Activated T-cell treated with anti-CD3 and anti-CD28 coated beads for 4 hours (primary cell): Measurements from ENCODE around the gene NACC1.
"Not testable (repeated sequence)": the region's sequence is repeated elsewhere in the genome, so short reads cannot be mapped to it uniquely, and the experiment has no call there.

Experiments
- DNase-seq: peaks from one replicate; pipeline ENCODE4 v3.0.0-alpha.2; 2020

The NACC1 gene

DNA sequence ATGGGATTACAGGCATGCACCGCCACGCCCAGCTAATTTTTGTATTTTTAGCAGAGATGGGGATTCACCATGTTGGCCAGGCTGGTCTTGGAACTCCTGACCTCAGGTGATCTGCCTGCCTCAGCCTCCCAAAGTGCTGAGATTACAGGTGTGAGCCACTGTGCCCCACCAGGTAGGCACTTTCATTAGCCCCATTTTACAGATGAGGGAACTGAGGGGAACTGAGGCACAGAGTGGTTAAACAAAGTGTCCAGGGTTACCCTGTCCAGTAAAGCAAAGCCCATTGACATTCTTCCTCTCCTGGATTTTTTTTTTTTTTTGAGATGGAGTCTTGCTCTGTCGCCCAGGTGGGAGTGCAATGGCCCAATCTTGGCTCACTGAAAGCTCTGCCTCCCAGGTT is 48.1 kb downstream of the NACC1 start:
- DNase-seq = not testable (repeated sequence)

DNA sequence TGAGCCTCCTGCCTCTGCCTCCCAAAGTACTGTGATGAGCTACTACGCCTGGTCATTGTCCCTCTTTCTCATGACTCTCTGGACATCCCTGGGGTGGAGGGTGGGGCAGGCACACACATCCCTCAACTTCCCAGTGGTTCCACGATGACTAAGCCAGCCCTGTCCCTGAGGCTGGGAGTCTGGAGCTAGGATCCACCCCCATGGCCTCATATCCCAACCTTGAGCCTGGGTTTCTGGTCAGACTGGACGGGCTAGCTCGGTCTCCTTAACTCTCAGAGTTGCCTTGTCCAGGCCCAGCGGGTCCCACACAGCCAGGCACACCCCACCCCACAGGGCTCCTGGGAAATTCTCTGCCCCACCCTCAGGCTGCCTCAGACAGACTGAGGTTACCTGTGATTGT is 51.7 kb downstream of the NACC1 start:
- DNase-seq = no peak

DNA sequence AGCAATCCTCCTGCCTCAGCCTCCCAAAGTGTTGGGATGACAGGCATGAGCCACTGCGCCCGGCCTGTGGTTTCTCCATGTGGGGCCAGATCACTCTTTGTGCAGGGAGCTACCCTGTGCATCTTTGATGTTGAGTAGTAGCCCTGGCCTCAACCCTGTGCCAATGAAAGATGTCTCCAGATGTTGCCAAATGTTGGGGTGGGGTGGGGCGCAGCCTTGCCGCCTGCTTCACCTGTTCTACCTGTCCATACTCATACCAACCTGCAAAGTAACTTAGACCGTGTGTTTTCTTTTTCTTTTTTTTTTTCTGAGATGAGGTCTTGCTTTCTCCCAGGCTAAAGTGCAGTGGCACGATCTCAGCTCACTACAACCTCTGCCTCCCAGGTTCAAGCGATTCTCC is 53.1 kb downstream of the NACC1 start:
- DNase-seq = no peak

DNA sequence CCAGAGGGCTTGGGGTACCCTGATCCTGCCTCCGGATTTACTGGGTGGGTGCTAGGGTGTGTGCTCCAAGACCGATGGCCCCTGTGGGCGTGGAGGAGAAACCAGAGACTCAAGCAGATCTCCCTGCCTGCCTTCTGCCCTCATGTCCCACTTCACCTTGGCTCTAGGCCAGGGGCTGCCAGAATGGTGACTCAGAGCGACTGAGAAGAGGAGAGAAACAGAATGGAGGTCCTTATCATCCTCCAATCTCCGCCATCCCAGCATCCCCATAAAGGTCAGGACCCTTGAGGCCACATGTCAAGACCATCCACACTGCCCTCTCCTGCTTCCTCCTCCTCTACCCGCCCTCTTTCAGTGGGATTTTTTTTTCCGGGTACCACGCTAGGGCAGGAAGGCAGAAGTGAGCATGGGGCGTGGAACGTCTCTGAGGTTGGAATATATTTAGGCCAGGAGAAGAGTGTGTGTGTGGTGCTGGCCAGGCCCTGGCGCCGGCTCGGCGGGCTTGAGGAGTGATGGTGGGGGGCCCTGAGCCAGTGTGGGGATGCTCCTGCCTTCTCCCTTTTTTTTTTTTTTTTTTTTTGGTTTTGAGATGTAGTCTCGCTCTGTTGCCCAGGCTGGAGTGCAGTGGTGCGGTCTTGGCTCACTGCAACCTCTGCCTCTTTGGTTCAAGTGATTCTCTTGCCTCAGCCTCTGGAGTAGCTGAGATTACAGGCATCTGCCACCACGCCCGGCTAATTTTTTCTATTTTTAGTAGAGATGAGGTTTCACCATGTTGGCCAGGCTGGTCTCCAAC is 54.5 kb downstream of the NACC1 start:
- DNase-seq = peak; percentile 79

DNA sequence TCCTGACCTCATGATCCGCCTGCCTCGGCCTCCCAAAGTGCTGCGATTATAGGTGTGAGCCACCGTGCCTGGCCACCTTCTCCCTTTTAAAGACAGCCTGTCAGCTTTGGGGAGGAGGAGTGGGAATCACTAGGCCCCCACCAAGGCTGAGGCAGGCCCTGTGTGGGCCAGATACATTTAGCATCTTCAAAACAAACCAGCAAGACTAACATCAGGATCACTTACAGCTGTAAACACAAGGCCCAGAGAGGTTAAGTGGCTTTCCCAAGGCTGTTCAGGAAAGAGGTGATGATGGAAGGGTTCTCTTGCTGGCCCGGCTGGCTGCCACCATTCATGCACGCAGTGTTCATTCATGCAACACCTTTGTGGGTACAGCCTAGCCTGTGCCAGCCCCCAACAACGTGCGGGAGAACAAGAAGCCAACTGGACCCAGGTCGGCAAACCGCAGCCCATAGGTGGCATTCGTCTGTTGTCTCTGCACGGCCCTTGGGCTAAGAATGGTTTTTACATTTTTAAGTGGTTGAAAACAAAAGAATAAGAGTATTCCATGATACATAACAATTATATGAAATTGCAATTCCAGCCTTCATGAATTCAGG is 55.2 kb downstream of the NACC1 start:
- DNase-seq = no peak

DNA sequence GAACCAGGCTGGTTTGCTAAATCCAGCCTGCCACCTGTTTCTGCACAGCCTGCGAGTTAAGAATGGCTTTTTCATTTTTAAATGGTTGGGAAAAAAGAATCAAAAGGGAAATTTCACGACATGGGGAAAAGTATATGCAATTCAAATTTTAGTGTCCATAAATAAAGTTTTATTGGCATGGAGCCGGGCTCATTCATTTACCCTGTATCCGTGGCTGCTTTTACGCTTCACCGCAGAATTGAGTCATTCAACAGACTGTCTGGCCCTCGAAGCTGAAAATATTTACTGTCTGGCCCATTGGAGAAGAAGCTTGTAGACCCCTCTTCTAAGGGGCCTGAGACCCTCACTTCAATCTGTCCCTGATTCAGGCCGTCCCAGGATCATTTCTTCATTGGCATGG is 58.3 kb downstream of the NACC1 start:
- no peak for DNase-seq

DNA sequence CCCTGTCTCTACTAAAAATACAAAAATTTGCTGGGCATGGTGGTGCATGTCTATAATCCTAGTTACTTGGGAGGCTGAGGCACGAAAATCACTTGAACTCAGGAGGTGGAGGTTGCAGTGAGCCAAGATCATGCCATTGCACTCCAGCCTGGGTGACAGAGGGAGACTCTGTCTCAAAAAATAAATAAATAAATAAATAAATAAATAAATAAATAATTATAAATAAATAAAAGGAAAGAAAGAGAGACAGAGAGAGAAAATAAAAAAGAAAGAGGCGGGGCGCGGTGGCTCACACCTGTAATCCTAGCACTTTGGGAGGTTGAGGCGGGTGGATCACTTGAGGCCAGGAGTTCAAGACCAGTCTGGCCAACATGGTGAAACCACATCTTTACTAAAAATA is 59.5 kb downstream of the NACC1 start:
- DNase-seq = not testable (repeated sequence)

DNA sequence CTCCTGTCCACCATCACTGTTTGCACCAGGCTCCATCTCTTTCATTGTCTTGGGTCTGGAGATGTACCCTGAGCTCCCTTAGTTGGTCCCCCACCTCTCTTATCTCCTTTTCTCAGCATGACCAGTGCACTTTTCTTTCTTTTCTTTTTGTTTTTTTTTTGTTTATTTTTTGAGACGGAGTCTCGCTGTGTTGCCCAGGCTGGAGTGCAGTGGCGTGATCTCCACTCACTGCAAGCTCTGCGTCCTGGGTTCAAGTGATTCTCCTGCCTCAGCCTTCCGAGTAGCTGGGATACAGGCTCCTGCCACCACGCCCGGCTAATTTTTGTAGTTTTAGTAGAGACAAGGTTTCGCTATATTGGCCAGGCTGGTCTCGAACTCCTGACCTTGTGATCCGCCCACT is 60.2 kb downstream of the NACC1 start:
- DNase-seq = not testable (repeated sequence)

DNA sequence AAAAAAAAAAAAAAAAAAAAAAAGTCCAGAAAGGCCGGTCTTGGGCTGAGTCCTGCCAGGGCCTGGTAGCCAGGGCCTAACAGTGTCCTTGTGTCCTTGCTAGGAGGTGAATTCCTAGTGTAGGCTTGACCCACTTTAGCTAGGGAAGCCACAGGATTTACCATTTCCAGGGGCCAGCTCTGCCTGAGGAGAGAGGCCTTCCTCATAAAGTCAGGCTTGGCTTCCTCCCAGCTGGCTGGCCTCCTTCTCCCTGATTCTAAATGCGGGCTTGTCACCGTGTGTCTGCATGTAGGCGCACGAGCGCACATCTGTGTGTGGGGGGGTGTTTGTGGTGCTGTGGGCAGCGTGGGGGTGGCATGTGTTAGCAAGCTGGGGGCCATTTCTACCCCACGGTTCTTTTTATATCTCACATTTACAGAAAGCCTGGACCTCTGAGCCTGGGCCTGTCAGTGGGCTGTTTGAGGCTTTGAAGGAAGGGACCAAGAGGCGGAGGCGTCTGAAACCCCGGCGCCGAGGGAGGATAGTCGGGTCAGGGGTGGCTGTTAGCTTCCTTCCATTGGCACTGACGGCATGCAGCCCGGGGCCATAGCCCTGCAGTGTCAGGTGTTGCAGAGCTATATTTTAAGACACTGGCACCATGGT is 63.8 kb downstream of the NACC1 start:
- peak; percentile 19 for DNase-seq

DNA sequence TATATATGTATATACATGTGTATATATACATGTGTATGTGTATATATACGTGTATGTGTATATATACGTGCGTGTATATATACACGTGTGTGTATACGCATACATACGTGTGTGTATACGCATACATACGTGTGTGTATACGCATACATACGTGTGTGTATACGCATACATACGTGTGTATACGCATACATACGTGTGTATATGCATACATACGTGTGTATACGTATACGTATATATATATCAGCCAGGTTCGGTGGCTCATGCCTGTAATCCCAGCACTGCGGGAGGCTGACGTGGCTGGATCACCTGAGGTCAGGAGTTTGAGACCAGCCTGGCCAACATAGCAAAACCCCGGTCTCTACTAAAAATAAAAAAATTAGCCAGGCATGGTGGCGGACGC is 66.9 kb downstream of the NACC1 start:
- DNase-seq = not testable (repeated sequence)

DNA sequence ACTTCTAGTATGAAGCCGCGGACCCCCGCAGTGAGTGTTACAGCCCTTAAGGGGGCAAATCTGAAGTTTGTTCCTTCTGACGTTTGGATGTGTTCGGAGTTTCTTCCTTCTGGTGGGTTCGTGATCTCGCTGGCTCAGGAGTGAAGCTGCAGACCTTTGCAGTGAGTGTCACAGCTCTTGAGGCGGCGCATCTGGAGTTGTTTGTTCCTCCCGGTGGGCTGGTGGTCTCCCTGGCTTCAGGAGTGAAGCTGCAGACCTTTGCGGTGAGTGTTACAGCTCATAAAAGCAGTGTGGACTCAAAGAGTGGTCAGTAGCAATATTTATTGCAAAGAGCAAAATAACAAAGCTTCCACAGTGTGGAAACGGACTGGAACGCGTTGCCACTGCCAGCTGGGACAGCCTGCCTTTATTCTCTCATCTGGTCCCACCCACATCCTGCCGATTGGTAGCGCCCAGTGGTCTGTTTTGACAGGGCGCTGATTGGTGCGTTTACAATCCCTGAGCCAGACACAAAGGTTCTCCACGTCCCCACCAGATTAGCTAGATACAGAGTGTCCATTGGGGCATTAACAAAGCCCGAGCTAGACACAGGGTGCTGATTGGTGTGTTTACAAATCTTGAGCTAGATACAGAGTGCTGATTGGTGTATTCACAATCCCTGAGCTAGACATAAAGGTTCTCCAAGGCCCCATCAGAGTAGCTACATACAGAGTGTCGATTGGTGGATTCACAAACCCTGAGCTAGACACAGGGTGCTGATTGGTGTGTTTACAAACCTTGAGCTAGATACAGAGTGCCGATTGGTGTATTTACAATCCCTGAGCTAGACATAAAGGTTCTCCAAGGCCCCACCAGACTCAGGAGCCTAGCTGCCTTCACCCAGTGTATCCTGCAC is 67.9 kb downstream of the NACC1 start:
- DNase-seq = not testable (repeated sequence)

DNA sequence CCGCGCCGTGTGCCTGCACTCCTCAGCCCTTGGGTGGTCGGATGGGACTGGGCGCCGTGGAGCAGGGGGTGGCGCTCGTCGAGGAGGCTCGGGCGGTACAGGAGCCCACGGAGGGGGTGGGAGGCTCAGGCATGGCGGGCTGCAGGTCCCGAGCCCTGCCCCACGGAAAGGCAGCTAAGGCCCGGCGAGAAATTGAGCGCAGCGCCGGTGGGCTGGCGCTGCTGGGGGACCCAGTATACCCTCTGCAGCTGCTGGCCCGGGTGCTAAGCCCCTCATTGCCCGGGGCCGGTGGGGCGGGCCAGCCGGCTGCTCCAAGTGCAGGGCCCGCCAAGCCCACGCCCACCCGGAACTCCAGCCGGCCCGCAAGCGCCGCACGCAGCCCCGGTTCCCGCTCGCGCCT is 68.6 kb downstream of the NACC1 start:
- DNase-seq = not testable (repeated sequence)

DNA sequence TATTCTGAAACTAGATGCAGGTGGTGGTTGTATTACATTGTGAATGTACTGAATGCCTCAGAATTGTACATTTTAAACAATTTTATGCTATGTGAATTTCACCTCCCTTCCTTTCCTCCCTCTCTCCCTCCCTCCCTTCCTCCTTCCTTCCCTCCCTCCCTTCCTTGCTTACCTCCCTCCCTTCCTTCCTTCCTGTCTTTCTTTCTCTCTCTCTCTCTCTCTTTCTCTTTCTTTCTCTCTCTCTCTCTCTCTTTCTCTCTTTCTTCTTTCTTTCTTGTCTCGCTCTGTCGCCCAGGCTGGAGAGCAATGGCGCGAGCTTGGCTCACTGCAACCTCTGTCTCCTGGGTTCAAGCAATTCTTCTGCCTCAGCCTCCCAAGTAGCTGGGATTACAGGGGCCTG is 69.4 kb downstream of the NACC1 start:
- DNase-seq = no peak

DNA sequence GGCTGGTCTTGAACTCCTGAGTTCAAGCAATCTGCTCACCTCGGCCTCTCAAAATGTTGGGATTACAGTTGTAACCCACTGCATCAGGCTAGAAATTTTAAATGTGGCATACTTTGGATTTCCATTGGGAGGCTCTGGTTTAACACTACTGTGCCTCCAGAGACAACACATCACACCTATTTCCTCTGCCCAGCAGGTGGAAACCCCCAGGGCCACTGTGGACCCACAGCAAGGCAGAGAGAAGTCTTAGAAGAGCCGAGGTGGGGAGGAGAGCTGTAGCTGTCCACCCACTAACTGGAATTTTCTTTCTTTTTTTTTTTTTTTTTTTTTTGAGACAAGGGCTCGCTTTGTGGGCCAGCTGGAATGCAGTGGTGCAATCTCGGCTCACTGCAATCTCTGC is 71.5 kb downstream of the NACC1 start:
- DNase-seq = no peak
